Measurements from ENCODE around the gene NRSN1. TPM values are rescaled to one million over a fixed set of nuclear protein-coding genes. Genes with fewer than 3 reads are reported as not detected.

Gene NRSN1
- total RNA-seq, 4 donors from 2014 or later: 0.34 TPM; not detected in 3

Small RNA genes within 50 kb of the gene (small RNA-seq; reads per million reads assigned to genes)
- not detected for gene RF00218

Other genes with a start within 250 kb of the NRSN1 start
- under 1 TPM in 1 of 4 donors, not detected in 3; 0.51 TPM for gene DCDC2, start 231.8 kb downstream of the NRSN1 start, total RNA-seq

All from subcutaneous adipose tissue (tissue), 4 donors.